Glomerular visceral epithelial cell (primary cell): ENCODE results near the gene PNMA6E.

Experiments
- DNase-seq: peaks from one replicate; pipeline ENCODE4 v3.0.0-alpha.2; 2016; ENCODE audit errors: extremely low spot score

Gene PNMA6E

GRCh38 chrX:153401133-153401764 is at the start of gene PNMA6E:
TSS of gene PNMA6E (minus strand) at chrX:153401350. CDS start at chrX:153398849, 2,501 bp downstream.
- no peak for DNase-seq

- no peak for DNase-seq
Observed at GRCh38 chrX:153450949-153451277, 49.8 kb upstream of the PNMA6E start.

DNA sequence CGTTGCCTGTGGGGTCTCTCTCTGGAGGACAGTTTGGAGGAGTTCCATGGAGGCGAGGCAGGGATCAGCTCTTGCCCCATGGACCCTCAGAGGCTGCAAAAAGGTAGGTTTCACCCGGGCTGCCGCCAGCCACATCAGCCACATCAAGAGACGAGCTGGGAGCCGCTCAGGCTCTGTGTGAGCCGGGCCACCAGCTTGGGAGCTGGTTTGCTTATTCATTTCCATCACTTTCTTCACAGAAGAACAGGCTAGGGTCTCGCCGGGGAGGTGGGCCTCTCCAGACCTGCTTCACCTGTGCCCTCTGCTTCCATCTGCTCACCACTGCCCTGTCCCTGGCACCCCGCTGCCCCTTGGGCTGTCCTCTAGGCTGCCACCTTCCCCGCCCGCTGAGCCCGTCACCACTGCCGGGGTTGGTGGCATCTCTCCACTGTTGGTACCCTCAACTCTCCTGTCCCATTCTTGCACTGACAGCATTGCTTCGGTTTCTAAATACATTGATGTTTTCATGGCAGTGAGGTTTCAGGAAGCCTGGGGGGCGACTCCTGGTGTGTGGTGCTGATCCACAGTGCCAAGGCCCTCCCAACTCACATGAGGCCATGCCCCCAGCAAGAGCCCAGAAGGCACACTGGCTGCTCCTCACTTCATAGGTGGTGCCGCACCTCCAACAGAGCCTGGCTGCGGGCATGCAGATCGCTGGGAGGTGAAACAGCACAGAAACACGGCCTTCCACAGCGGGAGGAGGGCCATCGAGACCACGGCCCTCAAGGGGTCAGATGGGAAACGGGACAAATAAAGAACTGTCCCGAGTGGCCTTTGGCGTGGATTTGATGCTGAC is 49.2 kb upstream of the PNMA6E start:
- DNase-seq = no peak

- no peak for DNase-seq
Observed at GRCh38 chrX:153449368-153450113, 48.4 kb upstream of the PNMA6E start.

- DNase-seq = no peak
Observed at GRCh38 chrX:153448556-153449367, 47.6 kb upstream of the PNMA6E start.

DNA sequence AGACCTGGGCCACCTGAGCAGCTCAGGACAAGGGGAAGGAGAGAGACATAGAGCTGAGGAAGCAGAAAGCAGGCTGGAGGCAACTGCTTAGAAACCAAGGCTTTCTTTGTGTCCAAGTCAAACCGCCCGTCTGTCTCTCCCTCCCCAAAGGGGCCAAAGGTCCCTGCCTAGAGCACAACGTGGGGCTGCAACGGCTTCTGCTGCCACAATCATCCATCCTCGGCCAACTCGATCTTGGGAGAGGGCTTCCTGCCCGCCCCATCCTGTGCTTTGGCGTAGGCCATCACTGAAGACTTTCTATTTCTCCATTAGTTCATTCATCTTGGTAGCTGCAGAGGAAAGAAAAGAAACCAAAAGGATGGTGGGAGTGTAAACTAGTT is 46.4 kb upstream of the PNMA6E start:
- no peak for DNase-seq

- DNase-seq = no peak
Observed at GRCh38 chrX:153446950-153447580, 45.9 kb upstream of the PNMA6E start.

DNA sequence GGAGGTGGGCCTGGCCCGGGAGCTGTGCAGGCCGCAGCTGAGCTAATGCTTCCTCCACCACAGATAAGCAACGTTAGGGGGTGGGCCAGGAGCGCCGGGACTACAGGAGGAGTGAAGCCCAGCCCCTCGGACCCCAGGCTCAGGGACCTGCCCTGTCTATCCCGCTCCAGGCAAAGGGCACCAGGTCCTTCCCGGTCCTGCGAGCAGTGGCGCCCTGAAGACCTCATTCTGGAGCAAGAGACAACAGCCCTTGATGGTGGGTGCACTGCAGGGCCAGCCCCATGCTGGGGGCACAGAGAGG is 45.4 kb upstream of the PNMA6E start:
- no peak for DNase-seq

DNA sequence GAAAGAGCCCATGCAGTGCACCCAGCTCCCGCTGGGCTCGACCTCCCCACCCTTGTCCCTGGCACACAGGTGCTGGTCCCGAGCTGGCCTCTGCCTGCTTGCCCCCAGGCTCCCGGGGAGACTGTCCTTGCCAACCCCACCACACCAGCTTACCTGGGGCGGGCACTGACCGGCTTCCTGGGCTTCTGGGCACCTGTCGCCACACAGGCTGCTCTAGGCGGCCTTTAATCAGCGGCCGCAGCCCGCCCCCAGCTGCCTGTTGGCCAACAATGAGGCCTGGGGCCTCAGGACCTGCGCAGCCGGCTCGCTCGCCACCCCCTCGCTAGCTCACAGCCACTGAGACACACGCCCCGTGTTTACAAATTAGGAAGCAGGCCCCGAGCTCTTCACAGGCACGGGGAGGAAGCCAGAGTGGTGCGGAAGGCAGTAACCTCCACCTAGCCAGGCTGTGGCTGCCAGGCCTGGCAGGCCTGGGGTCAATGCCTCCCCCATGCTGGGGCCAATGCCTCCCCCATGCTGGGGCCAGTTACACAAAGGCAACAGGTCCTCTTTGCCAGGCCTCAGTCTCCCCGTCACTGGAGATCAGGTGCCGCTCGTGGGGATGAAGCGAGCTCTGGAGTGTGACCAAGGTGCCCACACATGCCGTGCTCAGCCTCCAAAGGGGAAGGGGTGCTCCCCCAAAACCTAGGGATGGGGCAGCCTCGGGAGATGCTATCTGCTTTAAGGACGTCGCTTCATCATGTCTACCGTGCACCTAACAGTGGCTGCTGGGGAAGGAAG is 44.9 kb upstream of the PNMA6E start, which contains the start of gene TREX2:
TSS of gene TREX2 (minus strand) at position 201 of the 780 bp plus-strand sequence. CDS start 626 bp downstream, outside the sequence.
- no peak for DNase-seq

- DNase-seq = no peak
Observed at GRCh38 chrX:153445106-153445855, 44.1 kb upstream of the PNMA6E start.

- no peak for DNase-seq
Observed at GRCh38 chrX:153444333-153445011, 43.3 kb upstream of the PNMA6E start.

- DNase-seq = no peak
Observed at GRCh38 chrX:153443476-153444332, 42.6 kb upstream of the PNMA6E start.

DNA sequence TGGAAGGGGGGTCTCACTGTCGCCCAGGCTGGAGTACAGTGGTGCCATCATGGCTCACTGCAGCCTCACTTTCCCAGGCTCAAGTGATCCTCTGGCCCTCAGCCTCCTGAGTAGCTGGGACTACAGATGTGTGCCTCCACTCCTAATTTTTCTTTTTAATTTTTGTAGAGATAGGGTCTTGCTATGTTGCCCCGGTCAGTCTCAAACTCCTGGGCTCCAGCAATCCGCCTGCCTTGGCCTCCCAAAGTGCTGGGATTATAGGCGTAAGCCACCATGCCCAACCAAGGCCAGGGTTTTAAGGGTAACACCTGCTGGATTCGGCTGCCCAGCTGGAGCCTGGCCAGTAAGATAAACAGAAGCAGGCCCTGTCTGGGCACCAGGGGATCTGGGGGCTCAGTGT is 41.3 kb upstream of the PNMA6E start:
- DNase-seq = no peak

DNA sequence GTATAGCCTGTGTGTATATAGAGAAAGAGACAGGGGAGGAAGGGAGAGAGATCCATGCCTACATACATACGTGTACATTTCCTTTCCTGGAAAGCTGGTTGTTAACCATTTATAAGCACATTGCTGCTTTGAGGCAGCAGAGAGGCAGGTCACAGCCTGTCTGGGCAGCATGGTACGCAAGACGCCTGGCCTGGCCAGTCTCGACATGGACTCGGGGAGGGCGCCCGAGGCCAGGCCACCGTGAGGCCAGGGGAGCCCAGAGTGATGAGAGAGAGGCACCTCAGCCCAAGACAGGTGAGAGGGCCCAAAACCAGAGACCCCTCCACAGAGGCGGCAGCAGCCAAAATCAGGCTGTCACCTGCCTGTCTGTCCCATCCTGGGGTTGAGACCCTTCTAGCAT is 40.8 kb upstream of the PNMA6E start:
- no peak for DNase-seq

GRCh38 chrX:153441296-153441695 is 40.1 kb upstream of the PNMA6E start:
- no peak for DNase-seq

DNA sequence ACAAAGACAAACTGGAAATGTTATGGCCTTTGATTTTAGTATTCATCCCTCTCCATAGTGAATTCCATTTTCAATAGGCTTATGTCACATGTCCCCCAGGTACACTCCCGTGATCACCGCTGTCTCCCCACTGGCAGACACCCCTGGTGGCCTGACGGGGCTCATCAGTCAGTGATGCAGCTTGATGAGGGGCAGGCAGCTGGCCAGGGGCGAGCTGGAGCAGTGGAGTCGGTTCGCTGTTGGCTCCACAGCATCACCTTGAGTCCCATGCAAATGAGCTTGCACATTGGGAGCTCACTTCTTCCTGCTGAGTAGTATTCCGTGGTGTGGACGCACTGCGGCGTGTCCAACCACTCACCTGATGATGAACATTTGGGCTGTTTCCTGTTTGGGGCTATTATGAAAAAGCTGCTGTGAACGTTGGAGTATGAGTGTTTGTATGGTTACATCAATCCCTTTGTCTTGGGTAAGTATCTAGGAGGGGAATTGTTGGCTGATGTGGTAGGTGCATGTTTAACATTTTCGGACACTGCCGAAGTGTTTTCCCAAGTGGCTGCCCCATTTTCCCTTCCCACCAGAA is 39.5 kb upstream of the PNMA6E start:
- no peak for DNase-seq

DNA sequence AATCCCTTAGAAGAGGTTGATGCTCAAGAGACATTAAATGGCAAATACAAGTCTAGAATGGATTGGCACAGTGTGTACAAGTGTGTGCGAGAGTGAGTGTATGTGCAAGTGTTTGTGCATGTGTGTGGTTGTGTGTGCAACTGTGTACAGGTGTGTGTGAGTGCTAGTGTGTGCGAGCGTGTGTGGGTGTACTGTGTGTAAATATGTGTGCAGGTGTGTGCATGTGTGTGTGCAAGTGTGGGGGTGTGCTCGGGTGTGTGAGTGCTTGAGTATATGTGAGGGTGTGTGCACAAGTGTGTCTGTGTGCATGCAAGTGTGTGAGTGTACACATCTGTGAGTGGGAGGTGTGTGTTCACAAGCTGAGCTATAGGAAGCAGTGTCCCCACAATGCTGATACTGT is 38.8 kb upstream of the PNMA6E start:
- DNase-seq = no peak

- DNase-seq = no peak
Observed at GRCh38 chrX:153438532-153438931, 37.4 kb upstream of the PNMA6E start.
